Measurements from ENCODE around the gene KIF3A.

Gene KIF3A

GRCh38 chr5:132647473-132647872 lies 89.9 kb downstream of the KIF3A start:
- H3K36me3 ChIP-seq (ENCODE audit: insufficient read depth, low read depth, low read length): peaks cover 7% of the 10 kb centered on the region; the same call in 1 of the 2 replicates
- H3K27me3 ChIP-seq (ENCODE audit: insufficient read depth, low read length): no peaks in the 10 kb centered on the region
- H3K27ac ChIP-seq (ENCODE audit: low read length): no peak overlapping the region
- no peaks in the 10 kb centered on the region for H3K9me3 ChIP-seq (ENCODE audit: insufficient read depth, low read depth, low read length)
- no peak overlapping the region for H3K9ac ChIP-seq (ENCODE audit: low read depth, low read length)
- H3K4me3 ChIP-seq (ENCODE audit: low read length): no peak overlapping the region
- peaks cover 4% of the 10 kb centered on the region; the same call in 1 of the 2 replicates for H3K4me1 ChIP-seq (ENCODE audit: insufficient read depth, low read length)

GRCh38 chr5:132646583-132647266 lies 90.6 kb downstream of the KIF3A start:
- Histone ChIP-seq H3K36me3 (ENCODE audit: insufficient read depth, low read depth, low read length) (peaks cover 13% of the 10 kb centered on the region; the same call in 1 of the 2 replicates), H3K9ac (ENCODE audit: low read depth, low read length) (no peak overlapping the region), H3K9me3 (ENCODE audit: insufficient read depth, low read depth, low read length) (no peaks in the 10 kb centered on the region), H3K27me3 (ENCODE audit: insufficient read depth, low read length) (no peaks in the 10 kb centered on the region), H3K4me1 (ENCODE audit: insufficient read depth, low read length) (peaks cover 4% of the 10 kb centered on the region; the same call in 1 of the 2 replicates), H3K27ac (ENCODE audit: low read length) (no peak overlapping the region), H3K4me3 (ENCODE audit: low read length) (no peak overlapping the region)

- Histone ChIP-seq H3K4me3 (ENCODE audit: low read length) (no peak overlapping the region), H3K9ac (ENCODE audit: low read depth, low read length) (no peak overlapping the region), H3K27me3 (ENCODE audit: insufficient read depth, low read length) (no peaks in the 10 kb centered on the region), H3K4me1 (ENCODE audit: insufficient read depth, low read length) (peaks cover 4% of the 10 kb centered on the region; the same call in 1 of the 2 replicates), H3K27ac (ENCODE audit: low read length) (no peak overlapping the region), H3K36me3 (ENCODE audit: insufficient read depth, low read depth, low read length) (peaks cover 36% of the 10 kb centered on the region), H3K9me3 (ENCODE audit: insufficient read depth, low read depth, low read length) (no peaks in the 10 kb centered on the region)
Observed at GRCh38 chr5:132644177-132644576, 93.2 kb downstream of the KIF3A start.

Data from iPS-20b (cell line).